Ishikawa (cell line): Measurements from ENCODE around the gene TRIM27.

ENCODE experiments used
- CEBPB ChIP-seq: IDR thresholded peaks from 2 replicates; pipeline ENCODE4 v1.6.1; 2012
- CREB1 ChIP-seq: IDR thresholded peaks from 2 replicates; pipeline ENCODE4 v1.6.1; 2012; ENCODE audit warnings: low read depth
- EGR1 ChIP-seq: IDR thresholded peaks from 2 replicates; pipeline ENCODE4 v1.6.1; 2012
- EP300 ChIP-seq: IDR thresholded peaks from 2 replicates; pipeline ENCODE4 v1.6.1; 2012; ENCODE audit warnings: borderline replicate concordance
- FOXM1 ChIP-seq: IDR thresholded peaks from 2 replicates; pipeline ENCODE4 v1.6.1; 2012; ENCODE audit warnings: low read depth, borderline replicate concordance
- NFIC ChIP-seq: IDR thresholded peaks from 2 replicates; pipeline ENCODE4 v1.6.1; 2012
- RAD21 ChIP-seq: IDR thresholded peaks from 2 replicates; pipeline ENCODE4 v1.6.1; 2012; ENCODE audit warnings: low read depth
- TAF1 ChIP-seq: IDR thresholded peaks from 2 replicates; pipeline ENCODE4 v1.6.1; 2012; ENCODE audit warnings: low read depth, mild to moderate bottlenecking
- TCF12 ChIP-seq: IDR thresholded peaks from 2 replicates; pipeline ENCODE4 v1.6.1; 2012; ENCODE audit warnings: low read depth
- TEAD4 ChIP-seq: IDR thresholded peaks from 2 replicates; pipeline ENCODE4 v1.6.1; 2012
- YY1 ChIP-seq: IDR thresholded peaks from 2 replicates; pipeline ENCODE4 v1.6.1; 2012; ENCODE audit warnings: low read depth
- ZBTB7A ChIP-seq: IDR thresholded peaks from 2 replicates; pipeline ENCODE4 v1.6.1; 2012; ENCODE audit warnings: low read depth
- TF ChIP-seq, protein P1 (sequence below): IDR thresholded peaks from 2 replicates; pipeline ENCODE4 v1.6.1; 2012; ENCODE audit warnings: low read depth, mild to moderate bottlenecking
- TF ChIP-seq, protein P2 (sequence below): IDR thresholded peaks from 2 replicates; pipeline ENCODE4 v1.6.1; 2012
- TF ChIP-seq, protein P3 (sequence below): IDR thresholded peaks from 2 replicates; pipeline ENCODE4 v1.6.1; 2012

The TRIM27 gene

DNA sequence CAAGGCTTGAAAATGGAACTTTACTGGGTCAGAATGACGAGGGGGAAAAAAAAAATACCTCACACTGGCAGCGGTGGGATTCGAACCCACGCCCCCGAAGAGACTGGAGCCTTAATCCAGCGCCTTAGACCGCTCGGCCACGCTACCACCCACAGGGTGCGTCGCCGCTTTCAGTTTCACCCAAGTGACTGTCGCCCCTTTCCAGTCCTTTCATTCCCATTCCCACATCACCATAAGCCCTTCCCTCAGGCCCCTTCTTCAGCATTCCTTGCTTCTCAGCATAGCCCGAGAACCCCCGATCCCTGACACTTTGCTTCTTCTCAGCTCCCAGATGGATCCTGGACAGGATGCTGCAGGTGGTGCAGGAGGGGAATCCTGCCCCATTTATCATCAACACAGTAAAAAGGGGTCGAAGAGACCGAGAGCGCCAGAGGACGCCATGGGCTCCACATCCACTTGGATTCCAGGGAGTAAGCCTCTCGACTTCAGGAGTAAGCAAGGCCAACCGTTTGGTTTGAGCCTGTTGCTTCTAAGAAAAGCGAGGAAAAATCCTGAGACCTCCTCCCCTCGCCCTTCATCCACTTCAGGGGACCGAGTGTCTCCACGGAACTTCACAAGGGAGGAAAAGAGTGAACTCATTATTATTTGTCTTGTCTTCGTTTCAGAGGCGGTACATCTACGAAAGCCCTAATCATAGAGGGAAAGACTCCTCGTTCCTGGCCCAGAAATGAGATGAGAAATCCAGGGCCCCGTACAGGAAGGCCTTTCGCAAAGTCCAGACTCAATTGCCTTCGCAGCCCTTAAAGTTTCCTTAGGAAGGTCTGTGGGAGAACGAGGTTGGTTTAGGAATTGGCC lies 20.0 kb upstream of the TRIM27 start:
- TF ChIP-seq TEAD4 (peak; percentile 80), EGR1 (peak; percentile 42; the same call in 1 of the 2 replicates), CEBPB (no peak)

GRCh38 chr6:28943223-28943556 lies 19.4 kb upstream of the TRIM27 start:
- TF ChIP-seq FOXM1, result no peak
- TF ChIP-seq, protein P1, sequence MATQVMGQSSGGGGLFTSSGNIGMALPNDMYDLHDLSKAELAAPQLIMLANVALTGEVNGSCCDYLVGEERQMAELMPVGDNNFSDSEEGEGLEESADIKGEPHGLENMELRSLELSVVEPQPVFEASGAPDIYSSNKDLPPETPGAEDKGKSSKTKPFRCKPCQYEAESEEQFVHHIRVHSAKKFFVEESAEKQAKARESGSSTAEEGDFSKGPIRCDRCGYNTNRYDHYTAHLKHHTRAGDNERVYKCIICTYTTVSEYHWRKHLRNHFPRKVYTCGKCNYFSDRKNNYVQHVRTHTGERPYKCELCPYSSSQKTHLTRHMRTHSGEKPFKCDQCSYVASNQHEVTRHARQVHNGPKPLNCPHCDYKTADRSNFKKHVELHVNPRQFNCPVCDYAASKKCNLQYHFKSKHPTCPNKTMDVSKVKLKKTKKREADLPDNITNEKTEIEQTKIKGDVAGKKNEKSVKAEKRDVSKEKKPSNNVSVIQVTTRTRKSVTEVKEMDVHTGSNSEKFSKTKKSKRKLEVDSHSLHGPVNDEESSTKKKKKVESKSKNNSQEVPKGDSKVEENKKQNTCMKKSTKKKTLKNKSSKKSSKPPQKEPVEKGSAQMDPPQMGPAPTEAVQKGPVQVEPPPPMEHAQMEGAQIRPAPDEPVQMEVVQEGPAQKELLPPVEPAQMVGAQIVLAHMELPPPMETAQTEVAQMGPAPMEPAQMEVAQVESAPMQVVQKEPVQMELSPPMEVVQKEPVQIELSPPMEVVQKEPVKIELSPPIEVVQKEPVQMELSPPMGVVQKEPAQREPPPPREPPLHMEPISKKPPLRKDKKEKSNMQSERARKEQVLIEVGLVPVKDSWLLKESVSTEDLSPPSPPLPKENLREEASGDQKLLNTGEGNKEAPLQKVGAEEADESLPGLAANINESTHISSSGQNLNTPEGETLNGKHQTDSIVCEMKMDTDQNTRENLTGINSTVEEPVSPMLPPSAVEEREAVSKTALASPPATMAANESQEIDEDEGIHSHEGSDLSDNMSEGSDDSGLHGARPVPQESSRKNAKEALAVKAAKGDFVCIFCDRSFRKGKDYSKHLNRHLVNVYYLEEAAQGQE, result no peak
- no peak for TF ChIP-seq EP300
- no peak for TF ChIP-seq CEBPB
- no peak for TF ChIP-seq TCF12
- TF ChIP-seq ZBTB7A, result no peak
- no peak for TF ChIP-seq CREB1
- TF ChIP-seq, protein P2, sequence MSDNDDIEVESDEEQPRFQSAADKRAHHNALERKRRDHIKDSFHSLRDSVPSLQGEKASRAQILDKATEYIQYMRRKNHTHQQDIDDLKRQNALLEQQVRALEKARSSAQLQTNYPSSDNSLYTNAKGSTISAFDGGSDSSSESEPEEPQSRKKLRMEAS, result no peak
- TF ChIP-seq EGR1, result no peak
- no peak for TF ChIP-seq NFIC
- no peak for TF ChIP-seq TEAD4
- TF ChIP-seq, protein P3, sequence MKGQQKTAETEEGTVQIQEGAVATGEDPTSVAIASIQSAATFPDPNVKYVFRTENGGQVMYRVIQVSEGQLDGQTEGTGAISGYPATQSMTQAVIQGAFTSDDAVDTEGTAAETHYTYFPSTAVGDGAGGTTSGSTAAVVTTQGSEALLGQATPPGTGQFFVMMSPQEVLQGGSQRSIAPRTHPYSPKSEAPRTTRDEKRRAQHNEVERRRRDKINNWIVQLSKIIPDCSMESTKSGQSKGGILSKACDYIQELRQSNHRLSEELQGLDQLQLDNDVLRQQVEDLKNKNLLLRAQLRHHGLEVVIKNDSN, result no peak
- TF ChIP-seq RAD21, result no peak
- no peak for TF ChIP-seq YY1
- no peak for TF ChIP-seq TAF1

DNA sequence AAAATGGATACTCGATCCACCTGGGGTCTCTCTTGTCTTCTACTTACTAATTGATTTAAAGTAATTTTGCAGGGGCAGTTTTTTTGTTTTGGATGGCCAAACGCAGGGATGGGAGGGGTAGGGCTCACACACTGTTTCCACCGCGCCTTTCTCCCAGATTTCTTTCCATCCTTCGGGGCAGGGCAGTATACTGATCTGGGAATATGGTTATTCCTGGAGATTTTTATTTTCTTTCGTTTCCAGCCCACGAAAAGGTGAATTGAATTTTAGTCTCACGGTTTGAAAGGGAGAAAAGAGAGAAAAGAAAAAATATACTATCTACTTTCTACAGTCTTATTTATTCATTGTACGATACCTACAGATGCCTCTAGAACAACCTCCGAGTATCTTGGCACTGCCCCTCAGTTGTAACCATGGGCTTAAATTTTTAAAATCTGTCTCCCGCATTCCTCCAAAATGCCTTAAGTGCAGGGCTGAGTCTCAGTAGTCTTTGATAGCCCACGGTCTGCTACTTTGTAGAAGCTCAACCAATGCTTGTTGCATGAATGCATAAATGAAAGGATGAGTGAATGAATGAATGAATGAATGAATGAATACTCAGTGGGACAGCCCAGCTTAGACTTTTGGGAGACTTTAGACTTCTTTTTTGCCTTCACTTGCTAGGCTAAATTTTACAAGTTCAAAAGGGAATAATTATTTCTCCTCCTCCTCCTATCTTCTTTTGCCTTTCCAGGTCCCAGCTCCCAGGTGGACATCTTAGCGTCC lies 18.1 kb upstream of the TRIM27 start:
- TF ChIP-seq NFIC, result no peak
- no peak for TF ChIP-seq YY1
- no peak for TF ChIP-seq CEBPB
- no peak for TF ChIP-seq EP300
- TF ChIP-seq, protein P3, result no peak
- no peak for TF ChIP-seq CREB1
- no peak for TF ChIP-seq TEAD4
- TF ChIP-seq, protein P1, result no peak

GRCh38 chr6:28940858-28941683 lies 17.3 kb upstream of the TRIM27 start:
- TF ChIP-seq CEBPB (peak; percentile 68), TCF12 (no peak), RAD21 (no peak), NFIC (peak; percentile 22; the same call in 1 of the 2 replicates), TEAD4 (peak; percentile 93)

DNA sequence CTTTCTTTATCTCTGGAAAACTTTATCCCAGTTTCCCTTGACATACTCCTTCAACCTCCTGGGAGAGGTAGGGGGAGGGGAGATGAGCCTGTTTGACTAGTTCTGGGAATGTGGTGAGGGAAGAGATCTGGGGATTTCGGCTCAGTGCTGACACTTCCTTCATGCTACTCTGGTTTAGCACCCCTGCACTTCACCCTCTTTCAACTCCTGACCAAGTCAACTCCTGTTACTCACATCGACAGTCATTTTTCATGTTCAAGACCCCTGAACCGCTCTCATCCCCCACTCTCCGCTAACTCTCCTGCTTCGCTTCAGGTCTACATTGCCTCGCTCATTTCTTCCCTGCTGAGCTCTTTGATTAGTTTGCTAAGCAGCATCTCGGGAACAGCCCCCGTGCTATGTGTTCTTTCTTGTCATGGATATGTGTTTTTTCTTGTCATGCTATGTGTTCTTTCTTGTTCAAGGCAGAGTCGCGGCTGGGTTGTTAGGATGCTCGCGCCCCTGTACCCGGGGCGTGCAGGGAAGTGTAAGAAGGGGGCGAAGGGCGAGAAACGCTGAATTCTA lies 16.6 kb upstream of the TRIM27 start:
- TF ChIP-seq, protein P2, result peak; percentile 8; the same call in 1 of the 2 replicates
- TF ChIP-seq TCF12 (no peak), TEAD4 (peak; percentile 35)
